HL-60 (cell line): ENCODE measurements around the gene SELENOV.

Source experiments
- DNase-seq, 2 experiments: peaks; one replicate each; pipeline ENCODE4 v3.0.0-alpha.2; 2010 to 2020; ENCODE audit warnings: low read depth in 1 of 2, low spot score in 1 of 2
- H3K27ac ChIP-seq: fragments of 250-450 bp; sonication (Bioruptor Pico); replicated peaks from 2 replicates; pipeline ENCODE4 v1.5.1; 2020; ENCODE audit warnings: mild to moderate bottlenecking, moderate library complexity
- H3K27me3 ChIP-seq: fragments of 250-450 bp; sonication (Bioruptor Pico); 2 replicates; pipeline ENCODE4 v1.5.1; 2021; ENCODE audit warnings: mild to moderate bottlenecking, moderate library complexity; ENCODE audit not compliant: insufficient read depth, poor library complexity, severe bottlenecking
- H3K4me3 ChIP-seq: replicated peaks from 2 replicates; pipeline ENCODE4 v1.5.1; 2011; ENCODE audit warnings: mild to moderate bottlenecking, control low read depth, low read length; ENCODE audit not compliant: insufficient read depth
- CTCF ChIP-seq: IDR thresholded peaks from one replicate; pipeline ENCODE4 v1.5.1; 2011; ENCODE audit warnings: low read length, control low read depth, inconsistent platforms; ENCODE audit not compliant: insufficient read depth
- GABPA ChIP-seq: IDR thresholded peaks from 2 replicates; pipeline ENCODE4 v1.6.1; 2012; ENCODE audit warnings: low read depth
- POLR2AphosphoS5 ChIP-seq: IDR thresholded peaks from 2 replicates; pipeline ENCODE4 v1.6.1; 2012; ENCODE audit warnings: low read depth
- REST ChIP-seq: IDR thresholded peaks from 2 replicates; pipeline ENCODE4 v1.6.1; 2012; ENCODE audit warnings: low read depth; ENCODE audit not compliant: insufficient replicate concordance
- SPI1 ChIP-seq: IDR thresholded peaks from 2 replicates; pipeline ENCODE4 v1.6.1; 2012; ENCODE audit warnings: low read depth, mild to moderate bottlenecking, borderline replicate concordance

SELENOV gene

GRCh38 chr19:39471756-39472536, 43.0 kb upstream of the SELENOV start:
- DNase-seq: no peak
- no peaks in the 10 kb centered on the region for H3K27me3 ChIP-seq
- no peak overlapping the region for H3K27ac ChIP-seq
- no peak overlapping the region for H3K4me3 ChIP-seq
- no peak for TF ChIP-seq POLR2AphosphoS5
- TF ChIP-seq CTCF: no peak

- TF ChIP-seq GABPA (no peak), CTCF (no peak), SPI1 (no peak), POLR2AphosphoS5 (no peak), REST (no peak)
- DNase-seq: no peak
- H3K27ac ChIP-seq: no peak overlapping the region
- H3K4me3 ChIP-seq: no peak overlapping the region
- H3K27me3 ChIP-seq: no peaks in the 10 kb centered on the region
Observed at GRCh38 chr19:39472746-39473442, 42.0 kb upstream of the SELENOV start.

GRCh38 chr19:39473443-39473960, 41.4 kb upstream of the SELENOV start:
- DNase-seq: no peak
- no peak overlapping the region for H3K27ac ChIP-seq
- H3K4me3 ChIP-seq: no peak overlapping the region
- TF ChIP-seq GABPA: no peak
- TF ChIP-seq CTCF: no peak
- TF ChIP-seq SPI1: no peak
- TF ChIP-seq REST: no peak
- TF ChIP-seq POLR2AphosphoS5: no peak
- no peaks in the 10 kb centered on the region for H3K27me3 ChIP-seq
